Measurements from ENCODE around the gene KRT81.

Gene KRT81

GRCh38 chr12:52264435-52264825 is 26.9 kb downstream of the KRT81 start:
- POLR2A ChIA-PET = no interaction called here
- TF ChIP-seq CTCF (IDR thresholded peaks at IDR 0.05; ENCODE audit: control extremely low read depth, extremely low read depth, low read depth, missing control alignments) = no peak
- DNase-seq (ENCODE audit: extremely low spot score) = no peak
- CTCF ChIA-PET = interaction anchor here (0.7 to 10.1 kb wide), 7 partner anchors 13 to 620 kb away, joined by 3 to 89 read pairs (median 6); no protein-coding TSS in a partner anchor

GRCh38 chr12:52263761-52264434 is 27.4 kb downstream of the KRT81 start:
- POLR2A ChIA-PET = no interaction called here
- CTCF ChIA-PET = interaction anchor here (0.7 to 10.1 kb wide), 7 partner anchors 12 to 621 kb away, joined by 3 to 89 read pairs (median 6); no protein-coding TSS in a partner anchor
- no peak for TF ChIP-seq CTCF (IDR thresholded peaks at IDR 0.05; ENCODE audit: control extremely low read depth, extremely low read depth, low read depth, missing control alignments)
- DNase-seq (ENCODE audit: extremely low spot score) = no peak

GRCh38 chr12:52262286-52262685 is 29.0 kb downstream of the KRT81 start:
- ChIA-PET POLR2A (no interaction called here), CTCF (interaction anchor here (3.8 to 10.1 kb wide), 2 partner anchors 11 to 16 kb away, joined by 15 to 89 read pairs; no protein-coding TSS in a partner anchor)
- TF ChIP-seq CTCF (IDR thresholded peaks at IDR 0.05; ENCODE audit: control extremely low read depth, extremely low read depth, low read depth, missing control alignments) = no peak
- no peak for DNase-seq (ENCODE audit: extremely low spot score)

GRCh38 chr12:52261208-52261484 is 30.2 kb downstream of the KRT81 start:
- CTCF ChIA-PET = no interaction called here
- POLR2A ChIA-PET = no interaction called here
- DNase-seq (ENCODE audit: extremely low spot score) = no peak
- TF ChIP-seq CTCF (IDR thresholded peaks at IDR 0.05; ENCODE audit: control extremely low read depth, extremely low read depth, low read depth, missing control alignments) = no peak

- POLR2A ChIA-PET = no interaction called here
- no peak for DNase-seq (ENCODE audit: extremely low spot score)
- TF ChIP-seq CTCF (IDR thresholded peaks at IDR 0.05; ENCODE audit: control extremely low read depth, extremely low read depth, low read depth, missing control alignments) = no peak
- CTCF ChIA-PET = interaction anchor here (1.1 kb wide), 1 partner anchor 56 kb away, joined by 3 read pairs; no protein-coding TSS in a partner anchor
These were observed 30.8 kb downstream of the KRT81 start for GRCh38 chr12:52260361-52261207.

GRCh38 chr12:52259657-52260243 is 31.6 kb downstream of the KRT81 start:
- CTCF ChIA-PET = interaction anchor here (0.8 to 1.1 kb wide), 2 partner anchors 47 to 56 kb away, joined by 3 read pairs; no protein-coding TSS in a partner anchor
- no peak for TF ChIP-seq CTCF (IDR thresholded peaks at IDR 0.05; ENCODE audit: control extremely low read depth, extremely low read depth, low read depth, missing control alignments)
- no peak for DNase-seq (ENCODE audit: extremely low spot score)
- POLR2A ChIA-PET = no interaction called here

All from GM10248 (cell line).